ENCODE data around the gene FBXO44.
"Not testable (repeated sequence)": the region's sequence is repeated elsewhere in the genome, so short reads cannot be mapped to it uniquely, and the experiment has no call there.

- TF ChIP-seq CTCF (IDR thresholded peaks at IDR 0.05 in 2 of 3, conservative IDR thresholded peaks at IDR 0.05 in 1 of 3; ENCODE audit: control insufficient read depth in 2 of 3, extremely low read depth in 1 of 3, insufficient read depth in 1 of 3, low read depth in 3 of 3, low read length in 3 of 3); ZNF274 (IDR thresholded peaks at IDR 0.05; ENCODE audit: insufficient read depth, insufficient read length); FOXK2 (IDR thresholded peaks at IDR 0.05); POLR2AphosphoS5 (IDR thresholded peaks at IDR 0.05; ENCODE audit: low read length); TBL1XR1 (IDR thresholded peaks at IDR 0.05; ENCODE audit: low read depth, low read length): not testable (repeated sequence)
Observed at GRCh38 chr1:11609378-11609777, 45.3 kb upstream of the FBXO44 start.

All from GM12878 (cell line).